Spleen (tissue), 13 donors: ENCODE measurements around the gene ZC3H7B. TPM values are rescaled to one million over a fixed set of nuclear protein-coding genes. Genes with fewer than 3 reads are reported as not detected.

Experiments
- DNase-seq: peaks from one replicate; pipeline ENCODE4 v3.0.0-alpha.2; 2020
- H3K27ac ChIP-seq, 8 donors: fragments of 200-600 bp; sonication (generic) in 7 of 8; 1 replicate in 4 of 8; 2 replicates in 4 of 8; pipeline versions ENCODE4 v1.5.0 to v1.8.0; 2016 to 2021; ENCODE audit warnings: inconsistent platforms in 4 of 8, mild to moderate bottlenecking in 4 of 8, moderate library complexity in 1 of 8
- H3K27me3 ChIP-seq, 7 donors: fragments of 200-600 bp; sonication (generic) in 6 of 7; replicated peaks in 1 of 7; 1 replicate in 4 of 7; 2 replicates in 3 of 7; pipeline versions ENCODE4 v1.5.0 to v1.8.0; 2016 to 2021; ENCODE audit warnings: inconsistent platforms in 3 of 7, mild to moderate bottlenecking in 1 of 7
- H3K36me3 ChIP-seq, 6 donors: fragments of 200-600 bp; sonication (generic) in 5 of 6; 1 replicate in 4 of 6; 2 replicates in 2 of 6; pipeline versions ENCODE4 v1.5.0 to v1.8.0; 2016 to 2021; ENCODE audit warnings: inconsistent platforms in 2 of 6
- H3K4me1 ChIP-seq, 6 donors: fragments of 200-600 bp; sonication (generic) in 5 of 6; 1 replicate in 3 of 6; 2 replicates in 3 of 6; pipeline versions ENCODE4 v1.5.0 to v1.8.0; 2016 to 2021; ENCODE audit warnings: inconsistent platforms in 3 of 6
- H3K4me3 ChIP-seq, 8 donors: fragments of 200-600 bp; sonication (generic) in 7 of 8; 1 replicate in 4 of 8; 2 replicates in 4 of 8; pipeline versions ENCODE4 v1.5.0 to v1.8.0; 2016 to 2021; ENCODE audit warnings: inconsistent platforms in 4 of 8, mild to moderate bottlenecking in 4 of 8, moderate library complexity in 2 of 8
- H3K9me3 ChIP-seq, 8 donors: fragments of 200-600 bp; sonication (generic) in 7 of 8; 1 replicate in 4 of 8; 2 replicates in 4 of 8; pipeline versions ENCODE4 v1.5.0 to v1.8.0; 2016 to 2021; ENCODE audit warnings: inconsistent platforms in 4 of 8
- CTCF ChIP-seq, 11 experiments: fragments of 200-600 bp in 7 of 11; fragments of 450-650 bp in 4 of 11; sonication (generic) in 4 of 11; IDR thresholded peaks in 8 of 11; conservative IDR thresholded peaks in 3 of 11; 1 replicate in 7 of 11; 2 replicates in 4 of 11; pipeline versions ENCODE4 v1.4.0 to v1.8.0; 2016 to 2021; ENCODE audit warnings: antibody characterized with exemption in 11 of 11, inconsistent platforms in 4 of 11, mild to moderate bottlenecking in 1 of 11
- POLR2A ChIP-seq, 3 donors: fragments of 450-650 bp; IDR thresholded peaks; one replicate each; pipeline ENCODE4 v1.5.1; 2017; ENCODE audit warnings: antibody characterized with exemption in 3 of 3, mild to moderate bottlenecking in 1 of 3
- POLR2AphosphoS5 ChIP-seq, 3 donors: sonication (generic); formaldehyde crosslinking; IDR thresholded peaks; one replicate each; pipeline ENCODE4 v1.5.1; 2017; ENCODE audit warnings: antibody characterized with exemption in 3 of 3
- WGBS, 5 donors: extraction: QIAGEN DNeasy Blood & Tissue Kit in 3 of 5; methylation state at CpG; one replicate each; pipeline versions ENCODE4 v1.1.5 to v1.1.7; 2013 to 2018; 5-methylcytosine and 5-hydroxymethylcytosine counted together
- intact Hi-C: fragments of 100-400 bp; cut with DNase I; formaldehyde crosslinking; loops from one replicate; pipeline ENCODE4 v1.15.0; 2023; ENCODE audit warnings: low total_unique reads
- long read RNA-seq, 2 donors: transcript quantifications; one replicate each; lab custom pipeline, GENCODE V29; 2026
- polyA plus RNA-seq, 3 donors: library from polyadenylated mRNA; stranded (reverse); fragments of 200-250 nt; gene quantifications; one replicate each; pipeline ENCODE4 v1.2.1, GENCODE V29; 2013
- total RNA-seq, 7 donors: library from RNA; depleted of rRNA in 3 of 7; stranded (reverse); fragments of >200 nt in 3 of 7; fragmentation: NEBNext Ultra II Directional in 4 of 7; extraction: Animal tissue kit (Norgen Biotek cat#: 25700) in 4 of 7; gene quantifications; one replicate each; pipeline versions ENCODE4 v1.1.0 to v1.2.1, GENCODE V29; 2016 to 2021
- donor health status: healthy with polysubstance abuse.
- donor health status: DM: no; HTN: no; CAD: no; lungs with moderate emphysema.
- donor health status: DM: no; HTN: no; CAD: no.
- donor health status: Bipolar disorder and iron deficiency.
- donor health status: healthy.
- donor health status: DM: no; HTN: no; CAD: no.
- donor health status: DM: yes; HTN: yes; CAD: no.

Gene ZC3H7B
- total RNA-seq (10 to 100 TPM; 38.7 to 59.1 (median 53.7) TPM), polyA plus RNA-seq (10 to 100 TPM; 10.5 to 34.2 (median 11.8) TPM)
- long read RNA-seq, donor 1, partial matches to known transcripts, result 14 of 14 reads
- long read RNA-seq, donor 1, other reads (novel, unspliced or antisense), result 0 of 14 reads
- long read RNA-seq, donor 2, full-length matches to known transcripts, result 1 of 7 reads
- long read RNA-seq, donor 2, partial matches to known transcripts, result 6 of 7 reads
- long read RNA-seq, donor 2, other reads (novel, unspliced or antisense), result 0 of 7 reads

- TF ChIP-seq POLR2AphosphoS5 (IDR thresholded peaks at IDR 0.05) (peak; percentile 73 to 87 (median 86)), POLR2A (IDR thresholded peaks at IDR 0.05) (peak in 1 of 3 donors; percentile 38), CTCF (IDR thresholded peaks at IDR 0.05 in 8 of 11, conservative IDR thresholded peaks at IDR 0.05 in 3 of 11) (peak in 10 of 11 experiments; percentile 31 to 85 (median 62))
- 0 to 1% (median 0%) methylated on average over 29 to 74 of the region's 74 CpGs for WGBS, 5 donors
- no peaks in the 10 kb centered on the region for H3K9me3 ChIP-seq
Observed at GRCh38 chr22:41301085-41302020, at the start of gene ZC3H7B. Gene ZC3H7B, plus strand, starts transcription at chr22:41301525. Its CDS starts 19,136 bp downstream, at chr22:41320661.

GRCh38 chr22:41252365-41252764 is 49.0 kb upstream of the ZC3H7B start:
- intact Hi-C loops, result no loop called here
- 94 to 96% (median 95%) methylated on average over 8 of the region's 8 CpGs for WGBS, 5 donors
- H3K9me3 ChIP-seq, result no peaks in the 10 kb centered on the region
- no peak for DNase-seq
- H3K4me1 ChIP-seq, result no peaks in the 10 kb centered on the region
- H3K27ac ChIP-seq, result no peak overlapping the region
- peaks cover 0 to 100% (median 98%) of the 10 kb centered on the region in 6 donors for H3K36me3 ChIP-seq
- TF ChIP-seq POLR2A (IDR thresholded peaks at IDR 0.05), result no peak
- TF ChIP-seq POLR2AphosphoS5 (IDR thresholded peaks at IDR 0.05), result no peak
- TF ChIP-seq CTCF (IDR thresholded peaks at IDR 0.05 in 8 of 11, conservative IDR thresholded peaks at IDR 0.05 in 3 of 11), result no peak
- no peak overlapping the region for H3K4me3 ChIP-seq
- no peaks in the 10 kb centered on the region for H3K27me3 ChIP-seq

More at GRCh38 chr22:41301085-41302020, at the start of gene ZC3H7B:
- Histone ChIP-seq H3K27ac (peak within 1 kb of the TSS; percentile 84 to 92 (median 90)), H3K4me3 (peak within 1 kb of the TSS; percentile 72 to 99 (median 88)), H3K4me1 (peaks cover 6 to 52% (median 35%) of the 10 kb centered on the region in 6 donors), H3K27me3 (no peaks in the 10 kb centered on the region), H3K36me3 (peaks cover 0 to 18% (median 0%) of the 10 kb centered on the region in 6 donors)
- peak; percentile 96 for DNase-seq
- intact Hi-C loops, result no loop called here

GRCh38 chr22:41254230-41254629 is 47.1 kb upstream of the ZC3H7B start:
- Histone ChIP-seq H3K36me3 (peaks cover 2 to 100% (median 98%) of the 10 kb centered on the region in 6 donors), H3K4me1 (no peaks in the 10 kb centered on the region), H3K9me3 (no peaks in the 10 kb centered on the region), H3K4me3 (no peak overlapping the region), H3K27me3 (no peaks in the 10 kb centered on the region), H3K27ac (no peak overlapping the region)
- no peak for DNase-seq
- TF ChIP-seq POLR2A (IDR thresholded peaks at IDR 0.05) (no peak), CTCF (IDR thresholded peaks at IDR 0.05 in 8 of 11, conservative IDR thresholded peaks at IDR 0.05 in 3 of 11) (no peak), POLR2AphosphoS5 (IDR thresholded peaks at IDR 0.05) (no peak)
- intact Hi-C loops, result no loop called here
- WGBS, 5 donors, result 71 to 82% (median 79%) methylated on average over 7 of the region's 7 CpGs
